Measurements from ENCODE around the gene PALLD. TPM values are rescaled to one million over a fixed set of nuclear protein-coding genes. Genes with fewer than 3 reads are reported as not detected.

Gene PALLD
- total RNA-seq, 1 experiment from 2014 or later = 18.3 TPM

DNA sequence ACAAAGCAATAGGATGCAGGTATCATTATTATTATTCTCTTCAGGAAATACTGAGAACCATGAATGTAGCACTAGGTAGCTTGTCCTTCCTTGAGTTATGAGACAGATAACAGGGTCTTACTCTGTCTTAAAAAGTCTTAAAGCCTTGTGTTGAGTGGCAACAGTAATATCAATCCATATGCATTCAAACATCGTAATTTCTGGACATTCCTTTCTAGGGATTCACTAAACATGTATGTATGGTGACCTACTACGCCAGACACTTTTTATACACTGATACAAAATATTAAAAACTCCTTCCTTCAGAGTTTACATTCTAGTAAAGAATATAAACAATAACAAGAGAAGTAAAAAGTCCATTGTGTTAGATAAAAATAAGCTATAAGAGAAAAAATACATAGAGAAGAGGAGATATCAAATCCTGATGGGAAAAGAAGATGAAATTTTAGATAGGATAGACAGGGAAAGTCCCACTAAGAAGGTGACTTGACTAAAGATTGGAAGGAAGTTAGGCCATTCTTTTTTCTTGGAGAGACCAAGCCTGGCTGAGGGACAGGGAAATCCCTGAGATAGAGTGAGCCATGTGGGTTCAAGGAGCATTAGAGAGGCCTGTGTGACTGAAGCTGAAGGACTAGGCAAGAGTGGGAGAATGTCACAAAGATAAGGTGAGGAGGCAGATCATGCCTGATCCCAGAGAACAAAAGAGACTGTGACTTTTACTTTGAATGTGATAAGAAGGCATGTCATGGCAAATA is 11.5 kb upstream of the PALLD start:
- Histone ChIP-seq H4K20me1 (ENCODE audit: control insufficient read depth, insufficient read depth, insufficient read length) (no peaks in the 10 kb centered on the region), H3K56ac (ENCODE audit: insufficient read length, low read depth, low read length) (no peak overlapping the region), H3T11ph (ENCODE audit: low read length) (no peak overlapping the region), H3K4ac (ENCODE audit: low read depth, low read length) (no peak overlapping the region), H2AK5ac (ENCODE audit: insufficient read length, low read length) (no peak overlapping the region), H4K5ac (ENCODE audit: insufficient read length, low read depth, low read length) (no peak overlapping the region), H3K9me3 (ENCODE audit: control insufficient read depth, low read depth, low read length) (no peaks in the 10 kb centered on the region), H2BK12ac (ENCODE audit: insufficient read length, low read depth, low read length) (no peak overlapping the region), H2BK15ac (ENCODE audit: low read depth, low read length) (no peak overlapping the region), H3K14ac (ENCODE audit: insufficient read depth, low read length) (no peak overlapping the region), H3K4me1 (ENCODE audit: insufficient read depth, low read length) (no peaks in the 10 kb centered on the region), H2BK20ac (ENCODE audit: low read depth, low read length, poor library complexity, severe bottlenecking) (no peak overlapping the region), H2BK120ac (ENCODE audit: low read depth, low read length, poor library complexity, severe bottlenecking) (no peak overlapping the region), H3K27me3 (ENCODE audit: insufficient read depth, low read length) (no peaks in the 10 kb centered on the region), H3K79me2 (ENCODE audit: insufficient read depth, low read length) (no peaks in the 10 kb centered on the region), H3K79me1 (ENCODE audit: insufficient read depth, low read depth, low read length, poor library complexity, severe bottlenecking) (no peaks in the 10 kb centered on the region), H4K91ac (ENCODE audit: insufficient read length, low read depth, low read length) (no peak overlapping the region), H3K9ac (ENCODE audit: extremely low read depth, insufficient read length, low read length) (no peak overlapping the region), H4K8ac (replicated peaks; ENCODE audit: insufficient read length, low read depth, low read length) (no peak overlapping the region), H3K27ac (ENCODE audit: insufficient read length, low read depth, low read length) (no peak overlapping the region), H3K23me2 (ENCODE audit: insufficient read length, low read depth, low read length, poor library complexity, severe bottlenecking) (no peaks in the 10 kb centered on the region), H3K4me2 (ENCODE audit: insufficient read depth, insufficient read length, low read length) (no peak overlapping the region), H2AFZ (ENCODE audit: low read length) (no peak overlapping the region), H3K18ac (ENCODE audit: insufficient read length, low read depth, low read length) (no peak overlapping the region), H2BK5ac (ENCODE audit: insufficient read length, low read length) (no peak overlapping the region), H3K23ac (ENCODE audit: insufficient read length, low read depth, low read length) (no peak overlapping the region)
- DNase-seq = no peak
- no CpG with 5 or more reads among the region's 2 CpGs for WGBS (ENCODE audit: extremely low coverage, insufficient read length, low lambda C conversion rate)
- Mint-ChIP-seq H3K4me1 (peaks cover 6% of the 10 kb centered on the region in 2 experiments), H3K9me3 (no peaks in the 10 kb centered on the region), H3K4me3 (no peak overlapping the region), H3K27ac (no peak overlapping the region), H3K36me3 (ENCODE audit: insufficient read depth in 1 of 3, low read depth in 3 of 3) (no peaks in the 10 kb centered on the region), H3K27me3 (ENCODE audit: low read depth) (peaks cover 12% of the 10 kb centered on the region)
- TF ChIP-seq, protein P1, sequence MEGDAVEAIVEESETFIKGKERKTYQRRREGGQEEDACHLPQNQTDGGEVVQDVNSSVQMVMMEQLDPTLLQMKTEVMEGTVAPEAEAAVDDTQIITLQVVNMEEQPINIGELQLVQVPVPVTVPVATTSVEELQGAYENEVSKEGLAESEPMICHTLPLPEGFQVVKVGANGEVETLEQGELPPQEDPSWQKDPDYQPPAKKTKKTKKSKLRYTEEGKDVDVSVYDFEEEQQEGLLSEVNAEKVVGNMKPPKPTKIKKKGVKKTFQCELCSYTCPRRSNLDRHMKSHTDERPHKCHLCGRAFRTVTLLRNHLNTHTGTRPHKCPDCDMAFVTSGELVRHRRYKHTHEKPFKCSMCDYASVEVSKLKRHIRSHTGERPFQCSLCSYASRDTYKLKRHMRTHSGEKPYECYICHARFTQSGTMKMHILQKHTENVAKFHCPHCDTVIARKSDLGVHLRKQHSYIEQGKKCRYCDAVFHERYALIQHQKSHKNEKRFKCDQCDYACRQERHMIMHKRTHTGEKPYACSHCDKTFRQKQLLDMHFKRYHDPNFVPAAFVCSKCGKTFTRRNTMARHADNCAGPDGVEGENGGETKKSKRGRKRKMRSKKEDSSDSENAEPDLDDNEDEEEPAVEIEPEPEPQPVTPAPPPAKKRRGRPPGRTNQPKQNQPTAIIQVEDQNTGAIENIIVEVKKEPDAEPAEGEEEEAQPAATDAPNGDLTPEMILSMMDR (conservative IDR thresholded peaks at IDR 0.05) = no peak

Data from H9 (cell line).